Measurements from ENCODE around the gene RTL5. TPM values are rescaled to one million over a fixed set of nuclear protein-coding genes. Genes with fewer than 3 reads are reported as not detected.

RTL5 gene
- total and polyA plus RNA-seq, 2 donors (not counting 1 experiment from before 2014, with no cell fraction given): 4.2 to 4.5 TPM

GRCh38 chrX:72141372-72142004, 9.8 kb upstream of the RTL5 start:
- Histone ChIP-seq H3K27ac (ENCODE audit: insufficient read depth, low read length) (no peak overlapping the region), H3K9me3 (ENCODE audit: control insufficient read depth, insufficient read depth, low read depth, low read length) (no peaks in the 10 kb centered on the region), H3K27me3 (ENCODE audit: control insufficient read depth, insufficient read depth, low read length) (no peaks in the 10 kb centered on the region), H3K79me2 (ENCODE audit: control insufficient read depth, insufficient read depth, low read length) (no peaks in the 10 kb centered on the region), H3K36me3 (ENCODE audit: control insufficient read depth, insufficient read depth, low read length) (no peaks in the 10 kb centered on the region), H3K4me2 (ENCODE audit: extremely low read depth, insufficient read depth, low read length) (no peak overlapping the region), H4K20me1 (ENCODE audit: control insufficient read depth, extremely low read depth, insufficient read depth, low read length) (no peaks in the 10 kb centered on the region), H3K4me1 (ENCODE audit: control insufficient read depth, extremely low read depth, insufficient read depth, low read length) (no peaks in the 10 kb centered on the region), H3K4me3 (replicated peaks in 1 of 4; ENCODE audit: control extremely low read depth in 1 of 4, insufficient read depth in 1 of 4, low read depth in 3 of 4, low read length in 4 of 4) (no peak overlapping the region), H2AFZ (ENCODE audit: low read length) (no peak overlapping the region), H3K9ac (ENCODE audit: insufficient read depth, low read length) (no peak overlapping the region)
- no peak for DNase-seq (ENCODE audit: low read depth in 2 of 2)
- TF ChIP-seq CTCF (conservative IDR thresholded peaks at IDR 0.05 in 1 of 2, IDR thresholded peaks at IDR 0.05 in 1 of 2; ENCODE audit: low read depth in 1 of 2, low read length in 2 of 2) (no peak), EZH2 (IDR thresholded peaks at IDR 0.05; ENCODE audit: low read length, missing control alignments) (no peak)

- no peaks in the 10 kb centered on the region for H3K27me3 ChIP-seq (ENCODE audit: control insufficient read depth, insufficient read depth, low read length)
These were observed 7.8 kb upstream of the RTL5 start for GRCh38 chrX:72139538-72139937.

GRCh38 chrX:72137846-72138495, 6.3 kb upstream of the RTL5 start:
- H3K9me3 ChIP-seq (ENCODE audit: control insufficient read depth, insufficient read depth, low read depth, low read length): no peaks in the 10 kb centered on the region
- no peaks in the 10 kb centered on the region for H4K20me1 ChIP-seq (ENCODE audit: control insufficient read depth, extremely low read depth, insufficient read depth, low read length)
- TF ChIP-seq EZH2 (IDR thresholded peaks at IDR 0.05; ENCODE audit: low read length, missing control alignments) (no peak), CTCF (conservative IDR thresholded peaks at IDR 0.05 in 1 of 2, IDR thresholded peaks at IDR 0.05 in 1 of 2; ENCODE audit: low read depth in 1 of 2, low read length in 2 of 2) (no peak)
- no peak for DNase-seq (ENCODE audit: low read depth in 2 of 2)
- no peak overlapping the region for H3K27ac ChIP-seq (ENCODE audit: insufficient read depth, low read length)
- no peak overlapping the region for H2AFZ ChIP-seq (ENCODE audit: low read length)
- no peak overlapping the region for H3K4me3 ChIP-seq (replicated peaks in 1 of 4; ENCODE audit: control extremely low read depth in 1 of 4, insufficient read depth in 1 of 4, low read depth in 3 of 4, low read length in 4 of 4)
- peaks cover 2% of the 10 kb centered on the region for H3K27me3 ChIP-seq (ENCODE audit: control insufficient read depth, insufficient read depth, low read length)
- H3K79me2 ChIP-seq (ENCODE audit: control insufficient read depth, insufficient read depth, low read length): no peaks in the 10 kb centered on the region
- H3K4me1 ChIP-seq (ENCODE audit: control insufficient read depth, extremely low read depth, insufficient read depth, low read length): no peaks in the 10 kb centered on the region
- H3K36me3 ChIP-seq (ENCODE audit: control insufficient read depth, insufficient read depth, low read length): no peaks in the 10 kb centered on the region
- H3K9ac ChIP-seq (ENCODE audit: insufficient read depth, low read length): no peak overlapping the region
- no peak overlapping the region for H3K4me2 ChIP-seq (ENCODE audit: extremely low read depth, insufficient read depth, low read length)

More at GRCh38 chrX:72139538-72139937, 7.8 kb upstream of the RTL5 start:
- Histone ChIP-seq H3K36me3 (ENCODE audit: control insufficient read depth, insufficient read depth, low read length) (no peaks in the 10 kb centered on the region), H3K4me2 (ENCODE audit: extremely low read depth, insufficient read depth, low read length) (no peak overlapping the region), H2AFZ (ENCODE audit: low read length) (no peak overlapping the region), H4K20me1 (ENCODE audit: control insufficient read depth, extremely low read depth, insufficient read depth, low read length) (no peaks in the 10 kb centered on the region), H3K4me3 (replicated peaks in 1 of 4; ENCODE audit: control extremely low read depth in 1 of 4, insufficient read depth in 1 of 4, low read depth in 3 of 4, low read length in 4 of 4) (no peak overlapping the region), H3K79me2 (ENCODE audit: control insufficient read depth, insufficient read depth, low read length) (no peaks in the 10 kb centered on the region), H3K27ac (ENCODE audit: insufficient read depth, low read length) (no peak overlapping the region), H3K4me1 (ENCODE audit: control insufficient read depth, extremely low read depth, insufficient read depth, low read length) (no peaks in the 10 kb centered on the region), H3K9me3 (ENCODE audit: control insufficient read depth, insufficient read depth, low read depth, low read length) (no peaks in the 10 kb centered on the region), H3K9ac (ENCODE audit: insufficient read depth, low read length) (no peak overlapping the region)
- no peak for DNase-seq (ENCODE audit: low read depth in 2 of 2)
- no peak for TF ChIP-seq CTCF (conservative IDR thresholded peaks at IDR 0.05 in 1 of 2, IDR thresholded peaks at IDR 0.05 in 1 of 2; ENCODE audit: low read depth in 1 of 2, low read length in 2 of 2)
